Measurements from ENCODE around the gene MTCL1. TPM values are rescaled to one million over a fixed set of nuclear protein-coding genes. Genes with fewer than 3 reads are reported as not detected.

Gene MTCL1
- total RNA-seq, 3 donors from 2014 or later (not counting 1 experiment from before 2014, with no cell fraction given): 0.38 to 1.5 (median 0.43) TPM

DNA sequence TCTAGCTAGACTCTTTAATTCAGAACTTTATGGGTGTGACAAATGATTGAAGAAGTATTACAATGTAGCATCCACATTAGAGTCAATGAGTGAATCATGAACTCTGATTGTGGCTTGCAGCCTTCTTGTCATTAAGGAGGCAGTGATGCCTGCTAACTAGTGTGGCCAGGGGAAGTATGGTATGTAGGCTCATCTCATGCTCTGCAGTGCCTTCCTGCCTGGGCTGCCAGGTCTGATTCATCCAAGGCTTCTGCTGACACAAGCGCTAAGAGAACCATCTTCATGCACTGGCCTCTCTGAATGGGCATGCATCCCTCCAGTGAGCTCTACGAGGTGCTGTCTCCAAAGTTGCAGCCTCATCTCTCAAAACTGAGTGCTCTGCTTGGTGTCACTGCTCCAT, 144.3 kb downstream of the MTCL1 start:
- ATAC-seq (no peak), DNase-seq (no peak)
- no peaks in the 10 kb centered on the region for H3K36me3 ChIP-seq (ENCODE audit: control insufficient read depth, insufficient read depth, low read length)
- no peak overlapping the region for H3K27ac Mint-ChIP-seq
- no peaks in the 10 kb centered on the region for H3K9me3 Mint-ChIP-seq
- H3K4me1 ChIP-seq (ENCODE audit: control insufficient read depth, insufficient read depth, low read length): no peaks in the 10 kb centered on the region
- no peaks in the 10 kb centered on the region for H3K36me3 Mint-ChIP-seq
- intact Hi-C loops (cut with micrococcal nuclease): no loop called here
- no peaks in the 10 kb centered on the region for H3K9me3 ChIP-seq (ENCODE audit: control insufficient read depth, insufficient read depth, low read length)
- 82% methylated on average over 2 of the region's 2 CpGs for WGBS (ENCODE audit: insufficient coverage)
- peaks cover 15 to 32% of the 10 kb centered on the region in 2 donors for H3K27me3 Mint-ChIP-seq (ENCODE audit: low read depth in 2 of 2)
- no peaks in the 10 kb centered on the region for H3K27me3 ChIP-seq (ENCODE audit: control insufficient read depth, insufficient read depth, low read length)
- H3K4me1 Mint-ChIP-seq: no peaks in the 10 kb centered on the region
- H3K4me3 ChIP-seq (ENCODE audit: low read length): no peak overlapping the region
- TF ChIP-seq, protein P1, sequence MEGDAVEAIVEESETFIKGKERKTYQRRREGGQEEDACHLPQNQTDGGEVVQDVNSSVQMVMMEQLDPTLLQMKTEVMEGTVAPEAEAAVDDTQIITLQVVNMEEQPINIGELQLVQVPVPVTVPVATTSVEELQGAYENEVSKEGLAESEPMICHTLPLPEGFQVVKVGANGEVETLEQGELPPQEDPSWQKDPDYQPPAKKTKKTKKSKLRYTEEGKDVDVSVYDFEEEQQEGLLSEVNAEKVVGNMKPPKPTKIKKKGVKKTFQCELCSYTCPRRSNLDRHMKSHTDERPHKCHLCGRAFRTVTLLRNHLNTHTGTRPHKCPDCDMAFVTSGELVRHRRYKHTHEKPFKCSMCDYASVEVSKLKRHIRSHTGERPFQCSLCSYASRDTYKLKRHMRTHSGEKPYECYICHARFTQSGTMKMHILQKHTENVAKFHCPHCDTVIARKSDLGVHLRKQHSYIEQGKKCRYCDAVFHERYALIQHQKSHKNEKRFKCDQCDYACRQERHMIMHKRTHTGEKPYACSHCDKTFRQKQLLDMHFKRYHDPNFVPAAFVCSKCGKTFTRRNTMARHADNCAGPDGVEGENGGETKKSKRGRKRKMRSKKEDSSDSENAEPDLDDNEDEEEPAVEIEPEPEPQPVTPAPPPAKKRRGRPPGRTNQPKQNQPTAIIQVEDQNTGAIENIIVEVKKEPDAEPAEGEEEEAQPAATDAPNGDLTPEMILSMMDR (IDR thresholded peaks at IDR 0.05): no peak
- H3K4me3 Mint-ChIP-seq: no peak overlapping the region
- H3K27ac ChIP-seq (ENCODE audit: low read length): no peak overlapping the region

DNA sequence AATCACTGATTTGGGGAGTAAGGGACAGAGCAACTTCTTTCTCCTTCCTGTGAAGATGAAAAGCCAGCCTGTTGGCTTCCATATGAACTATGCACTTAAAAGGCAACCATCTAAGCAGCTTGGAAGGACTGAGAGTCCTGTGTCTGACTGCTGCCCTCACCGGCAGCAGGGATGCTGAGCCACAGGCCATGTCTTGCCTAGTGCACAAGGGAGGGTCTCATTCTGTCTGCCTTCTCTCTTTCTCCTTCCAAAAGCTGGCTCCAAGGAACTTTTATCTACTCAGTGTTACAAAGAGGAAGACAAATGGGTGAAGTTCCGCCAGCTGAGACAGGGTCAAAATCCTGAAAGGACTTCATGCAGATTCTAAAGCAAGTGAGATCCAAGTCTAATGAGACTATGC, 146.3 kb downstream of the MTCL1 start:
- intact Hi-C loops (cut with micrococcal nuclease): no loop called here
- no peak overlapping the region for H3K4me3 ChIP-seq (ENCODE audit: low read length)
- H3K4me3 Mint-ChIP-seq: no peak overlapping the region
- no peaks in the 10 kb centered on the region for H3K36me3 ChIP-seq (ENCODE audit: control insufficient read depth, insufficient read depth, low read length)
- H3K4me1 ChIP-seq (ENCODE audit: control insufficient read depth, insufficient read depth, low read length): no peaks in the 10 kb centered on the region
- H3K27ac Mint-ChIP-seq: no peak overlapping the region
- WGBS (ENCODE audit: insufficient coverage): 81% methylated on average over 2 of the region's 2 CpGs
- TF ChIP-seq, protein P1 (IDR thresholded peaks at IDR 0.05): no peak
- H3K27me3 ChIP-seq (ENCODE audit: control insufficient read depth, insufficient read depth, low read length): no peaks in the 10 kb centered on the region
- no peaks in the 10 kb centered on the region for H3K4me1 Mint-ChIP-seq
- no peaks in the 10 kb centered on the region for H3K36me3 Mint-ChIP-seq
- DNase-seq: no peak
- H3K27me3 Mint-ChIP-seq (ENCODE audit: low read depth in 2 of 2): peaks cover 15 to 39% of the 10 kb centered on the region in 2 donors
- no peak for ATAC-seq
- H3K9me3 ChIP-seq (ENCODE audit: control insufficient read depth, insufficient read depth, low read length): no peaks in the 10 kb centered on the region
- no peaks in the 10 kb centered on the region for H3K9me3 Mint-ChIP-seq
- H3K27ac ChIP-seq (ENCODE audit: low read length): no peak overlapping the region

DNA sequence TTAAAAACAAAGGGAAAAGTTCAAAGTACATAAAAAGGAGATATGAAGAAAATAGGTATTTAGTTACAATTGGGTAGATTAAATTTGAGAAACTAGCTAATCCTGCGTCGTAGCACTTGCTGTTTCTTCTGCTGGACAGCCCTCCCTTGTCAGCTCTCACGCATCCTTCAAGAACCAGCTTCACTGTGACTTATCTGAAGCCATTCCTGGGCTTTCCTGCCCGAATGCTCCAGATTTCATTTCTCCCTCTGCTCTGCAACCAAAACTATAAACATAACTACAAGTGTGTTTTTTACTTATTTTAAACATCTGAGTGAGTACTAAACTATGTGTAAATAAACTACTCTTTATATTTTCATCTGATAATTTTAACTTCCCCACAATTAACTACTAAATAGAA, 149.2 kb downstream of the MTCL1 start:
- Histone ChIP-seq H3K4me3 (ENCODE audit: low read length) (no peak overlapping the region), H3K27ac (ENCODE audit: low read length) (no peak overlapping the region), H3K4me1 (ENCODE audit: control insufficient read depth, insufficient read depth, low read length) (no peaks in the 10 kb centered on the region), H3K9me3 (ENCODE audit: control insufficient read depth, insufficient read depth, low read length) (no peaks in the 10 kb centered on the region), H3K36me3 (ENCODE audit: control insufficient read depth, insufficient read depth, low read length) (no peaks in the 10 kb centered on the region), H3K27me3 (ENCODE audit: control insufficient read depth, insufficient read depth, low read length) (no peaks in the 10 kb centered on the region)
- DNase-seq (no peak), ATAC-seq (no peak)
- Mint-ChIP-seq H3K27me3 (ENCODE audit: low read depth in 2 of 2) (peaks cover 7 to 30% of the 10 kb centered on the region in 2 donors), H3K36me3 (no peaks in the 10 kb centered on the region), H3K9me3 (no peaks in the 10 kb centered on the region), H3K27ac (no peak overlapping the region), H3K4me1 (no peaks in the 10 kb centered on the region), H3K4me3 (no peak overlapping the region)
- intact Hi-C loops (cut with micrococcal nuclease): no loop called here
- TF ChIP-seq, protein P1 (IDR thresholded peaks at IDR 0.05): no peak
- WGBS (ENCODE audit: insufficient coverage): 67% methylated on average over 4 of the region's 4 CpGs

DNA sequence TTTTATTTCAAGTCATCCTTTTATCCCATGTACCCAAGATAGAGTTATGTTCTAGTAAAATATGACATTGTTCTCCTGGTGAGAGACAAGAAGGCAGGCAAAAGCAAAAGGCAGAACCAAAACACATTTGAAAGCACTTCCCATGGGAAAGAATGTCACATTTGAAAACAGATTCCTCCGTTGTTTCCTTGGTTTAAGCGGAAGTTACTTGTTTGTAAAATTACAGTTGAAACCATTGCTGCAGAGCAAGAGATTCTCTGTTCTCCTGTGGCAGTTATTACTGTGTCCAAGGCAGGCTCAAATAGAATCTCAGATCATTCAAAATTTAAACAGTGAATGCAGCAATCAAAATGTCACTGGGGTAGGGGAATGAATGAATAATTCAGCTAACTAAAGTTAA, 149.6 kb downstream of the MTCL1 start:
- 74% methylated on average over 2 of the region's 2 CpGs for WGBS (ENCODE audit: insufficient coverage)
- Mint-ChIP-seq H3K4me1 (no peaks in the 10 kb centered on the region), H3K36me3 (no peaks in the 10 kb centered on the region), H3K27me3 (ENCODE audit: low read depth in 2 of 2) (peaks cover 7 to 30% of the 10 kb centered on the region in 2 donors), H3K9me3 (no peaks in the 10 kb centered on the region), H3K27ac (no peak overlapping the region), H3K4me3 (no peak overlapping the region)
- H3K36me3 ChIP-seq (ENCODE audit: control insufficient read depth, insufficient read depth, low read length): no peaks in the 10 kb centered on the region
- ATAC-seq (no peak), DNase-seq (no peak)
- H3K4me3 ChIP-seq (ENCODE audit: low read length): no peak overlapping the region
- intact Hi-C loops (cut with micrococcal nuclease): no loop called here
- no peaks in the 10 kb centered on the region for H3K9me3 ChIP-seq (ENCODE audit: control insufficient read depth, insufficient read depth, low read length)
- TF ChIP-seq, protein P1 (IDR thresholded peaks at IDR 0.05): no peak
- H3K4me1 ChIP-seq (ENCODE audit: control insufficient read depth, insufficient read depth, low read length): no peaks in the 10 kb centered on the region
- H3K27me3 ChIP-seq (ENCODE audit: control insufficient read depth, insufficient read depth, low read length): no peaks in the 10 kb centered on the region
- no peak overlapping the region for H3K27ac ChIP-seq (ENCODE audit: low read length)

All from natural killer cell (primary cell).